ENCODE results near the gene CDK19.

GRCh38 chr6:110654096-110654820 lies 161.0 kb downstream of the CDK19 start:
- no peak for TF ChIP-seq CTCF (conservative IDR thresholded peaks at IDR 0.05)
- no peak for TF ChIP-seq EZH2 (IDR thresholded peaks at IDR 0.05; ENCODE audit: low read depth)

All from PC-9 (cell line).